Hematopoietic multipotent progenitor cell treated with erythropoietin and hydrocortisone succinate and interleukin-3 and kit ligand, for 4 days (in vitro differentiated cells): Measurements from ENCODE around the gene PTPRM.
A peak's percentile ranks its signal among the peaks of the same experiment; 100 is the strongest.

Experiments used
- DNase-seq: peaks from one replicate; pipeline ENCODE4 v3.0.0-alpha.2; 2015

PTPRM gene

DNA sequence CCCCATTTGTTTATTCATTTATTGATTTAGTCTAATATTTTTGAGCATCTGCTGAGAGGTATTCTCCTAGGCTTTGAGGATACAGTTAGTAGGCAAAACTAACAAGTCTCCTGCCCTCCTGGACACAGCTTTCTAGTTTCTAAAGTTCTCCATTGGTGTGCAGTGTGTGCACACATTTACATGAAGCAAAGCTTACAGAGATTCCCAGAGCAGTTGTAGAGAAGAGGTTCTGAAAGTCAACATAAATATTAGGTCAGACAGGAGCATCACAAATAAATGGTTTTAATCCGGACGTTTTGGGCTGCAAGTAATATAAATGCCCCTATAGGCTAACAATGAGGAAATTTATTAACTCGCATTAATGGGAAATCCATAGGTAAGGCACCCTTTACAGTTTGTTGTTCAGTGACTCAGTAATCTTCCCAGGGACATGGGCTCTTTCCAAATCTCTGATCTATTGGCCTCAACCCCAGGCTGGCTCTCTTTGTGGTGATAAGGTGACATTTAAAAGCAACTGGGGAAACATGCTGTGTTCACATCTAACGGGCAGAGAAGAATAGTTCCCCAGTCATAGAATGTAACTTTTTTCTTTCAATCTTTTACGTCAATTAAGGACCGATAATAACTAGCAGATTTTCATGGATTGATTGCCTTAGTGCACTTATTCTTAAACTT lies 407.2 kb downstream of the PTPRM start:
- DNase-seq, result no peak

- DNase-seq, result no peak
Measured at GRCh38 chr18:7977897-7978296, 410.8 kb downstream of the PTPRM start.

GRCh38 chr18:7978834-7979233 lies 411.7 kb downstream of the PTPRM start:
- no peak for DNase-seq

GRCh38 chr18:7979714-7980113 lies 412.6 kb downstream of the PTPRM start:
- DNase-seq, result no peak

DNA sequence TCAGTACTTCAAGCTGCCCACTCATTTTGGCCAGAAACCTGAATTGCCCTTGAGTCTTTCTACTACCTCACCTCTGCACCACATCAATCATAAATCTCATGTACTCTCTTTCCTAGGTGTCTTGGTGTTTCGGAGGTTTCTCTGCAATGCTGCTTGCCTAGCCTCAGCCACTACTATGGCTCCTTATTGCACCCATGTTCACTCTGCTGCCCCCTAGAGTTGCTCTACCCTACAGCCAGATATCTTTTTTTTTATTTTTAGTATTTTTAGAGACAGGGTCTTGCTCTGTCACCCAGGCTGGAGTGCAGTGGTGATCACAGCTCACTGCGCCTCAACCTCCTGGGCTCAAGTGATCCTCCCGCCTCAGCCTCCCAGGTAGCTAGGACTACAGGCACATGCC lies 413.0 kb downstream of the PTPRM start:
- DNase-seq, result no peak

- no peak for DNase-seq
Measured at GRCh38 chr18:7980656-7981055, 413.5 kb downstream of the PTPRM start.

GRCh38 chr18:7982216-7982615 lies 415.1 kb downstream of the PTPRM start:
- DNase-seq, result no peak

DNA sequence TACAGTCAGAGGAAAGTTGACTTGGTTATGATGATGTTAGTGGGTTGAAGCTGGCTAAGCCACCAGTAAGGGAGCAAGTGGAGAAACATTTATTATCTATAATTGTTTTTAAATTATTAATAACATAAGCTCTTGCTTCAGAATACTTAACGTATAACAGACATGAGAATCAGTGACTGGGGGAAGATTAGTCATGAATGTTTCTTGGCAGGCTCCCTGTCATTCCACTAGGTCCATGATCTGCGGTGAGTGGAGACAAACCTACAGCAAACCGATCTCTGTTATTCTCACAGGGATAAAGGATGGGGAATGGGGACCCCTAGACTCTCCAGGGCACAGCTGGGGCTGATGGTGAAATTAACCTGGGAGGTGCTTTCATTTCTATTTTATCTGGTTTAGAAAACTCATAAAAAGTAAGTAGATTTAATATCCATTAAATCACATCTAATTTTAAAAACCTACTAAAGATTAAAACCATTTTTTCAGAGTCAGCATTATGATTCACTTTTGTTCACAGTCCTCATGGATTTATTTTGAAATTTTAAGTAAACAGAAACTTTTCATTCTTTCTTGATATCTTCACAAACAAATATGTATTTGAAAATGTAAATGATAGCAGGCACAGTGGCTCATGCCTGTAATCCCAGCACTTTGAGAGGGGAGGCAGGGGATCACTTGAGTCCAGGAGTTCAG lies 420.3 kb downstream of the PTPRM start:
- no peak for DNase-seq

- no peak for DNase-seq
Measured at GRCh38 chr18:7990670-7991069, 423.6 kb downstream of the PTPRM start.

GRCh38 chr18:8001711-8002301 lies 434.7 kb downstream of the PTPRM start:
- no peak for DNase-seq

- no peak for DNase-seq
Measured at GRCh38 chr18:8003878-8004675, 437.0 kb downstream of the PTPRM start.

GRCh38 chr18:8004792-8005191 lies 437.7 kb downstream of the PTPRM start:
- no peak for DNase-seq

DNA sequence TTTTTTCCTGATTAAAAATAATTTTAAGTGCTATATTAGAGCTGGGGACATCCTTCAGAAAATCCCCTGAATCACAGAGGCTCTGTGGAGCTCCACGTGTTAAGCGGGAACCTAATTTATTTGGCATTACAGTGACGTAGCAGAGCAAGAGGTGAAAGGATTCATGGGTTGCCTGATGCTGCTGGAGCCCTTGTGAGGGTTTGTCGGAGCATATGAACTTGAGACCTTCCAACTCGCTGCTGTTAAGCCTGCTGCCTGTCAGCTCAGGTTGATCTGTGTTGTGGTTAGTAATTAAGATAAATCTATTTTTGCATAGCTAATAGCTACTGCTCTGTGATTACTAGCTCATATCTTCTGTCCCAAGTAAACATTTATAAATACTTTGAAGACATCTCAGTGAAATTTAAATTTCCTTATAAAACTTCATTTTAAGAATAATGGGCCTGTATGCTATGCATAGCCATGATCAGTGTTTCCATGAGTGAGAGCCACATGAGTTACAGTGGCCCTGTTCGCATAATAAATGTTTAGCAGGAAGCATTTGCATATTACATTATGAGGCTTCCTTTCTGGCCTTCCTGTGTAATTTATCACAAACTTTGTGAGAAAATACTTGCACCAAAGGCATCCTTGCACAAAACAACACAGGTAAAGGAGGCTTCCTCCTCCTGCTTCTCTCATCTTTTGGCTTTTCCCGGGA lies 438.9 kb downstream of the PTPRM start:
- DNase-seq, result no peak

DNA sequence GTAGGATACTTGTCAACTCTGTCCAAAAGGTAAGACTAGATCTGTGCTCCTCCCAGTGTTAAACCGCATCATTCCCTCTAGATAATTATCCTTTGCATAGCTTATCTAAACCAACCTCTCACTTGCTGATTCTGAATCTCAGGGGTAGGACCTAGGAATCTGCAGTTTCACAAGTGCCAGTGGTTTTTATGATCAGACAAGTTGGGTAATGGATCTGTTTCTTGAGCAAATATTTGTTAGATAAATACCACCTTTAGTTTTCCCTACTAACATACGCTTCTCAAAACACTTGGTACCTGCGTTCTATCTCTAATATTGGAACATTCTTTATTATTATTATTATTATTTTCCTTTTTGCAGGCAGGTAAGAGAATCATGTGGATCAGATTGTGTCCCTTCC lies 439.9 kb downstream of the PTPRM start:
- DNase-seq, result no peak

DNA sequence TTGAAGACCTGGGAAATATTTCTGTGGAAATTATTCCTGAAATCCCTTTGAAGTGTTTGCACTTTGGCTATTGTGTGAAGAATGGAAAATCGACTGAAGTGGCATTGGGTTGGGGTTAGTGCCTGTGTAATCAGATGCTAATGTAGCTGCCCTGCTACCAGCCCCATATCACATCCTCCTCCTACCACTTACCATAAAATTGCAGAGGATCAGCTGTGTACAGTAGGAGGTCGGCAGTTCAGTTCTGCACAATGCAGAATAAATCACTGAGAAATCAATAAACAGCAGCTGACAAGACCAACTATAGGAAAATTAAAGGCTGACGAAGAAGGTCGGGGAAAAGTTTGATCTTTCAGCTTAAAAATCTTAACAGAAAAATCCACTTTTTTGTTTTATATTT lies 440.9 kb downstream of the PTPRM start:
- DNase-seq, result no peak

GRCh38 chr18:8011361-8011760 lies 444.2 kb downstream of the PTPRM start:
- DNase-seq, result no peak

- peak; percentile 3 for DNase-seq
Measured at GRCh38 chr18:8011906-8012305, 444.8 kb downstream of the PTPRM start.

DNA sequence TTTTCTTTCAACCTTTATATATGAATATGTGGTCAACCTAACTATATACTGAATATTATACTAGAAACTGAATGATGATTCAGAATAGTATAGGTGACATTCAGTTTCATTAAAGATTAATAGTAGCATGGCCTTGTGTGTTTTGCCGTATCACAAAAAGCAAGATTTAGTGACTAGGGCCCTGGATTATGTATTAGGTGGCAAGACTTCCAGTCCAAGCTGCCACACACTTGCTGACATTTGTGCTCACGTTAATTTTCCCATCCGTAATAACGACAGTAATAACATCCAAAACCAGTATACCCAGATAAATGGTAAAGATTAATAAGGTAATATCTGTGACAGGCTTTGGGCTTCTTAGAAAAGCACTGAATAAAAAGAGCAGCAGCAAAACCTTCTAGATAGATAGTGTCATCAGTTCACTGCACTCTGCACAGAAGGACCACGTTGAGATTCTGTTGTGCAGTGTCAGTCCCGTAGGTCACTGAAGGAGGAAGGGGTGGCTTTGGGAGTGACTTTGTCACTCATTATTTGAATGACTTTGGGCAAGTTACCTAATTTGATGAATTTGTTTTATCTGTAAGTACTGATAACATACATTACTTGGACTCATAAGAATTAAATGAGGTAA lies 451.7 kb downstream of the PTPRM start:
- no peak for DNase-seq

DNA sequence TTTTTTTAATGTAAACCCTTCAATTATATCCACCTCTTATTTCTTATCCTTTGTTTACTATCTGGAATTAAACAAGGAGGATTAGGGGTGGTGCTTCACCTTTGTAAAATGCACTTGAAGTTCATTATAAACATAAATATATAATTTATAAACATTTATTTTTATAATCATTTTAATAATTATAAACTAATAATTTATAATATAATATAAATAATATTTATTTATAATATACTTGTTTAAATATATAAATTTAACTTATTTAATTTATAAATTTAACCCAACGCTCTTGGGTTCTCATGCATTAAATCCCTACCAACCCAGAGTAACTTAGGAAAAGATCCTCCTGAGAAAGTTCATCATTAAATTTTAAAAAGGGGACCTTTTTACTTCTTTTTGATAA lies 452.5 kb downstream of the PTPRM start:
- DNase-seq, result no peak

DNA sequence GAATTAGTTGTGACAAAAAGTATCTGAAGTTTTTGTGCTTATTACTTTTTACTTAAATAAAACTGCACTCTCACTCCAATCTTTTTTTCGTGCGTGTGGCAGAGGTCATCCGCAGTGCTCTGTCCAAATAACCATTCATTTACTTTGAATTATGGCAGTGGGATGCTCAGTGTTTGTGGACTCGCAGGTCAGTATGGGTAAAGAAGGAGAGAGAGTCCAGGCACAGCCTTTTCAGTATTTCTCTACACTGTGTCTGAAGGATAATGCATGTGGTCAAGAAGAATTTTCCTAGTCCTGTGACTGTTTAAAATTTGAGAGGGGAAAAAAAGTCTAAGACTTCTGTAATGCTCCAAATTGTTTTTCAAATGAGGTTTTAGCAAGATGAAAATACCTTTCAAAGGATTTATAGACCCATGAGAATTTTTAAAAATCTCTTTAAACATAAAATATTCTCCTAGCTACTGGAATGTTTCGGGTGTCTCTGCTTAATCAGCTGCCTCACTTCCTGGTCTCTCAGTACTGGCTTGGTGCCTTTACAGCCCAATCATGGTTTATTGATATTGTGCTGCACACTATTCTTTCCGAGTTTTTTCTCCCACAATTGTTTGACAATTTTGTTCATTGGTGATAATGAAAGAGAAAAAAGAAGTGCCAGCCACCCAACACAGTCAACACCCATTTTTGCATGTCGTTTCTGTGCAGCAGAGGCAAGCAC lies 453.2 kb downstream of the PTPRM start:
- DNase-seq, result no peak

DNA sequence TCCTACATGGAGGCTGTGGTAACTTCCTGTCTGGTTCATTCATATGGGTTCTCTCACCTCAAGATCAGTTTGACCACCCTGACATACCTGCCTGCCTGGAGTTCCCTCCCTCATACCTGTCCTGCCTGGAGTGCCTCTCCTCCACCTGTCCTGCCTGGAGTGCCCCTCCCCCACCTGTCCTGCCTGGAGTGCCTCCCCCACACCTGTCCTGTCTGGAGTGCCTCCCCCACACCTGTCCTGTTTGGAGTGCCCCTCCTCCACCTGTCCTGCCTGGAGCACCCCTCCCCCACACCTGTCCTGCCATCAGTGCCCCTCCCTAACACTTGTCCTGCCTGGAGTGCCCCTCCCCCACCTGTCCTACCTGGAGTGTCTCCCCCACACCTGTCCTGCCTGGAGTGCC lies 461.9 kb downstream of the PTPRM start:
- no peak for DNase-seq

DNA sequence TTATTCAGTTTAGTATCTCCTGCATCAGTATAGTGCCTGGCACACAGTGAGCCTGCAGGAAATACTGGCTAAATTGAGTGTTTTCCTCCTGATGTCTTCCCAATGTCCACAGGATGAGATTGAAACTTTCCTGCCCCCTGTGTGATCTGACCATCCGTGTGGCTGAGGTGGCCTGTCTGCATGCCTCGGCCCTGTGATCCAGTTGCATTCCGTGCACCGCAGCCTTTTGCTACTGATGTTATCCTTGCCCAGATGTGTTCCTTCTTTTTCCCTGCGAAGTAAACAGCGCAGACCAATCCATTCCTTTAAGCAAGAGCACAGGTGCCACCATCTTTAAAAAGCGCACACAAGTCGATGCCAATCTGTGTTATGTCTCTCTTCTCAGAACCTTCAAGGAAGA lies 462.6 kb downstream of the PTPRM start:
- DNase-seq, result no peak
